OCI-LY3 (cell line): Measurements from ENCODE around the gene ATP10A.

Experiments used
- EZH2phosphoT487 ChIP-seq: fragments of 200-600 bp; shearing (Covaris generic); IDR thresholded peaks from 2 replicates; pipeline ENCODE4 v1.6.1; 2018; ENCODE audit warnings: antibody characterized with exemption, mixed run types, low read depth
- TF ChIP-seq, protein P1 (sequence below): fragments of 200-600, 300-600 bp; sonication (generic); IDR thresholded peaks from 2 replicates; pipeline ENCODE4 v1.5.1; 2014; ENCODE audit warnings: antibody characterized with exemption, low read length, low read depth

DNA sequence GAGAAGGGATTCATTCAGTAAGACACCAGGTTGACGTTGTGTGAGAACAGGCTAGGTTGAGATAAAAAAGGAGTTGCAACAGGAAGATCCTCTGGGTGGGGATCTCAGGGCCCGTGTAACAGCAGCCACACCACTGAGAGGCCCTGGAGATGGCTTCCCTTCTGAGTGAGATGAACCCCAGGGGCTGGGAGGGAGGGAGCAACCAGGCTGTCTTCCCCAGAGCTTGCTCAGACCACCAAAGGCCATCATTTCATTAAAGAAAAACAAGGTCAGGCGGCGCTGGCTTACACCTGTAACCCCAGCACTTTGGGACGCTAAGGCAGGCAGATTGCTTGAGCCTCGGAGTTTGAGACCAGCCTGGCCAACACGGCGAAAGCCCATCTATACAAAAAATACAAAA, 187.7 kb downstream of the ATP10A start:
- no peak for TF ChIP-seq EZH2phosphoT487
- TF ChIP-seq, protein P1, sequence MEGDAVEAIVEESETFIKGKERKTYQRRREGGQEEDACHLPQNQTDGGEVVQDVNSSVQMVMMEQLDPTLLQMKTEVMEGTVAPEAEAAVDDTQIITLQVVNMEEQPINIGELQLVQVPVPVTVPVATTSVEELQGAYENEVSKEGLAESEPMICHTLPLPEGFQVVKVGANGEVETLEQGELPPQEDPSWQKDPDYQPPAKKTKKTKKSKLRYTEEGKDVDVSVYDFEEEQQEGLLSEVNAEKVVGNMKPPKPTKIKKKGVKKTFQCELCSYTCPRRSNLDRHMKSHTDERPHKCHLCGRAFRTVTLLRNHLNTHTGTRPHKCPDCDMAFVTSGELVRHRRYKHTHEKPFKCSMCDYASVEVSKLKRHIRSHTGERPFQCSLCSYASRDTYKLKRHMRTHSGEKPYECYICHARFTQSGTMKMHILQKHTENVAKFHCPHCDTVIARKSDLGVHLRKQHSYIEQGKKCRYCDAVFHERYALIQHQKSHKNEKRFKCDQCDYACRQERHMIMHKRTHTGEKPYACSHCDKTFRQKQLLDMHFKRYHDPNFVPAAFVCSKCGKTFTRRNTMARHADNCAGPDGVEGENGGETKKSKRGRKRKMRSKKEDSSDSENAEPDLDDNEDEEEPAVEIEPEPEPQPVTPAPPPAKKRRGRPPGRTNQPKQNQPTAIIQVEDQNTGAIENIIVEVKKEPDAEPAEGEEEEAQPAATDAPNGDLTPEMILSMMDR: no peak
